PC-3 (cell line): ENCODE results near the gene NPL.

Experiments used
- EZH2 ChIP-seq: fragments of 300-600 bp; sonication (generic); IDR thresholded peaks from one replicate; pipeline ENCODE4 v1.6.1; 2017; ENCODE audit warnings: antibody characterized with exemption, mild to moderate bottlenecking, low read length; ENCODE audit not compliant: unreplicated experiment
- TF ChIP-seq, protein P1 (sequence below): fragments of 300-600 bp; sonication (generic); conservative IDR thresholded peaks from 2 replicates; pipeline ENCODE4 v1.5.1; 2017; ENCODE audit warnings: antibody characterized with exemption, low read depth, mild to moderate bottlenecking, low read length

- TF ChIP-seq, protein P1, sequence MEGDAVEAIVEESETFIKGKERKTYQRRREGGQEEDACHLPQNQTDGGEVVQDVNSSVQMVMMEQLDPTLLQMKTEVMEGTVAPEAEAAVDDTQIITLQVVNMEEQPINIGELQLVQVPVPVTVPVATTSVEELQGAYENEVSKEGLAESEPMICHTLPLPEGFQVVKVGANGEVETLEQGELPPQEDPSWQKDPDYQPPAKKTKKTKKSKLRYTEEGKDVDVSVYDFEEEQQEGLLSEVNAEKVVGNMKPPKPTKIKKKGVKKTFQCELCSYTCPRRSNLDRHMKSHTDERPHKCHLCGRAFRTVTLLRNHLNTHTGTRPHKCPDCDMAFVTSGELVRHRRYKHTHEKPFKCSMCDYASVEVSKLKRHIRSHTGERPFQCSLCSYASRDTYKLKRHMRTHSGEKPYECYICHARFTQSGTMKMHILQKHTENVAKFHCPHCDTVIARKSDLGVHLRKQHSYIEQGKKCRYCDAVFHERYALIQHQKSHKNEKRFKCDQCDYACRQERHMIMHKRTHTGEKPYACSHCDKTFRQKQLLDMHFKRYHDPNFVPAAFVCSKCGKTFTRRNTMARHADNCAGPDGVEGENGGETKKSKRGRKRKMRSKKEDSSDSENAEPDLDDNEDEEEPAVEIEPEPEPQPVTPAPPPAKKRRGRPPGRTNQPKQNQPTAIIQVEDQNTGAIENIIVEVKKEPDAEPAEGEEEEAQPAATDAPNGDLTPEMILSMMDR = no peak
- no peak for TF ChIP-seq EZH2
Observed at GRCh38 chr1:182863940-182864339, 74.4 kb downstream of the NPL start.
